ENCODE data around the gene ZBTB17. TPM values are rescaled to one million over a fixed set of nuclear protein-coding genes. Genes with fewer than 3 reads are reported as not detected.
A peak's percentile ranks its signal among the peaks of the same experiment; 100 is the strongest.
"Not testable (repeated sequence)": the region's sequence is repeated elsewhere in the genome, so short reads cannot be mapped to it uniquely, and the experiment has no call there.

The ZBTB17 gene
- total RNA-seq, 1 donor from 2014 or later = 42.2 TPM

- Mint-ChIP-seq H3K9me3 (peaks cover 5% of the 10 kb centered on the region), H3K27ac (no peak overlapping the region), H3K4me1 (ENCODE audit: unreplicated experiment) (no peaks in the 10 kb centered on the region), H3K27me3 (peaks cover 6% of the 10 kb centered on the region), H3K36me3 (no peaks in the 10 kb centered on the region), H3K4me3 (no peak overlapping the region)
- no peak for DNase-seq (ENCODE audit: extremely low spot score, unreplicated experiment)
- TF ChIP-seq CTCF (conservative IDR thresholded peaks at IDR 0.05) = no peak
These were observed 9.9 kb upstream of the ZBTB17 start for GRCh38 chr1:15985611-15986297.

- Mint-ChIP-seq H3K27me3 (peaks cover 6% of the 10 kb centered on the region), H3K27ac (no peak overlapping the region), H3K36me3 (no peaks in the 10 kb centered on the region), H3K4me3 (no peak overlapping the region), H3K4me1 (ENCODE audit: unreplicated experiment) (no peaks in the 10 kb centered on the region), H3K9me3 (peaks cover 5% of the 10 kb centered on the region)
- DNase-seq (ENCODE audit: extremely low spot score, unreplicated experiment) = no peak
- TF ChIP-seq CTCF (conservative IDR thresholded peaks at IDR 0.05) = no peak
These were observed 7.4 kb upstream of the ZBTB17 start for GRCh38 chr1:15983275-15983674.

GRCh38 chr1:15981679-15982078 is 5.8 kb upstream of the ZBTB17 start:
- Mint-ChIP-seq H3K4me3 (no peak overlapping the region), H3K27me3 (peaks cover 6% of the 10 kb centered on the region), H3K9me3 (peaks cover 5% of the 10 kb centered on the region), H3K4me1 (ENCODE audit: unreplicated experiment) (peaks cover under 1% of the 10 kb centered on the region), H3K27ac (no peak overlapping the region), H3K36me3 (no peaks in the 10 kb centered on the region)
- DNase-seq (ENCODE audit: extremely low spot score, unreplicated experiment) = no peak
- TF ChIP-seq CTCF (conservative IDR thresholded peaks at IDR 0.05) = no peak

GRCh38 chr1:15977947-15978346 is 2.0 kb upstream of the ZBTB17 start:
- not testable (repeated sequence) for DNase-seq (ENCODE audit: extremely low spot score, unreplicated experiment); H3K27me3 Mint-ChIP-seq; H3K27ac Mint-ChIP-seq; H3K36me3 Mint-ChIP-seq; H3K9me3 Mint-ChIP-seq
- H3K4me3 Mint-ChIP-seq = peak overlapping the region; percentile 34
- peaks cover 20% of the 10 kb centered on the region for H3K4me1 Mint-ChIP-seq (ENCODE audit: unreplicated experiment)

GRCh38 chr1:15975358-15975804 is 520 bp downstream of the ZBTB17 start:
- Mint-ChIP-seq H3K36me3 (peaks cover 5% of the 10 kb centered on the region), H3K4me1 (ENCODE audit: unreplicated experiment) (peaks cover 20% of the 10 kb centered on the region), H3K27ac (peak overlapping the region; percentile 70), H3K9me3 (no peaks in the 10 kb centered on the region), H3K4me3 (peak overlapping the region; percentile 91), H3K27me3 (no peaks in the 10 kb centered on the region)
- TF ChIP-seq CTCF (conservative IDR thresholded peaks at IDR 0.05) = peak; percentile 51
- DNase-seq (ENCODE audit: extremely low spot score, unreplicated experiment) = no peak

- no peak for TF ChIP-seq CTCF (conservative IDR thresholded peaks at IDR 0.05)
- Mint-ChIP-seq H3K9me3 (no peaks in the 10 kb centered on the region), H3K27me3 (no peaks in the 10 kb centered on the region)
These were observed 1.0 kb downstream of the ZBTB17 start for GRCh38 chr1:15974855-15975254.

More at GRCh38 chr1:15974855-15975254, 1.0 kb downstream of the ZBTB17 start:
- peak overlapping the region; percentile 70 for H3K27ac Mint-ChIP-seq
- H3K36me3 Mint-ChIP-seq = peaks cover 10% of the 10 kb centered on the region
- DNase-seq (ENCODE audit: extremely low spot score, unreplicated experiment) = no peak
- H3K4me3 Mint-ChIP-seq = peak overlapping the region; percentile 91
- H3K4me1 Mint-ChIP-seq (ENCODE audit: unreplicated experiment) = peaks cover 20% of the 10 kb centered on the region

Measured in type B pancreatic cell (in vitro differentiated cells).